BE2C (cell line): ENCODE measurements around the gene NCBP3. TPM values are rescaled to one million over a fixed set of nuclear protein-coding genes. Genes with fewer than 3 reads are reported as not detected.

ENCODE experiments used
- DNase-seq: peaks from one replicate; pipeline ENCODE4 v3.0.0-alpha.2; 2020
- H3K27me3 ChIP-seq: fragments of 250-450 bp; sonication (Bioruptor Pico); 2 replicates; pipeline ENCODE4 v1.5.1; 2020; ENCODE audit warnings: mild to moderate bottlenecking
- H3K36me3 ChIP-seq: fragments of 250-450 bp; sonication (Bioruptor Pico); 2 replicates; pipeline ENCODE4 v1.5.1; 2020; ENCODE audit warnings: mild to moderate bottlenecking
- H3K4me1 ChIP-seq: fragments of 250-450 bp; sonication (Bioruptor Pico); 2 replicates; pipeline ENCODE4 v1.5.1; 2020
- H3K4me3 ChIP-seq: 2 replicates; pipeline ENCODE4 v1.5.1; 2011; ENCODE audit warnings: low read depth, low read length
- H3K9me3 ChIP-seq: fragments of 250-450 bp; sonication (Bioruptor Pico); 2 replicates; pipeline ENCODE4 v1.5.1; 2020
- polyA plus RNA-seq: library from polyadenylated mRNA; unstranded; fragments of >200 nt; gene quantifications from one replicate; pipeline ENCODE4 v1.2.1, GENCODE V29; 2012; ENCODE audit warnings: low read depth, missing spikeins; ENCODE audit not compliant: insufficient read length, insufficient read depth
- TF ChIP-seq, protein P1 (sequence below): IDR thresholded peaks from 2 replicates; pipeline ENCODE4 v1.5.1; 2012; ENCODE audit warnings: mild to moderate bottlenecking, low read depth, low read length

Gene NCBP3, protein sequence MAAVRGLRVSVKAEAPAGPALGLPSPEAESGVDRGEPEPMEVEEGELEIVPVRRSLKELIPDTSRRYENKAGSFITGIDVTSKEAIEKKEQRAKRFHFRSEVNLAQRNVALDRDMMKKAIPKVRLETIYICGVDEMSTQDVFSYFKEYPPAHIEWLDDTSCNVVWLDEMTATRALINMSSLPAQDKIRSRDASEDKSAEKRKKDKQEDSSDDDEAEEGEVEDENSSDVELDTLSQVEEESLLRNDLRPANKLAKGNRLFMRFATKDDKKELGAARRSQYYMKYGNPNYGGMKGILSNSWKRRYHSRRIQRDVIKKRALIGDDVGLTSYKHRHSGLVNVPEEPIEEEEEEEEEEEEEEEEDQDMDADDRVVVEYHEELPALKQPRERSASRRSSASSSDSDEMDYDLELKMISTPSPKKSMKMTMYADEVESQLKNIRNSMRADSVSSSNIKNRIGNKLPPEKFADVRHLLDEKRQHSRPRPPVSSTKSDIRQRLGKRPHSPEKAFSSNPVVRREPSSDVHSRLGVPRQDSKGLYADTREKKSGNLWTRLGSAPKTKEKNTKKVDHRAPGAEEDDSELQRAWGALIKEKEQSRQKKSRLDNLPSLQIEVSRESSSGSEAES
- 13.3 TPM for polyA plus RNA-seq

DNA sequence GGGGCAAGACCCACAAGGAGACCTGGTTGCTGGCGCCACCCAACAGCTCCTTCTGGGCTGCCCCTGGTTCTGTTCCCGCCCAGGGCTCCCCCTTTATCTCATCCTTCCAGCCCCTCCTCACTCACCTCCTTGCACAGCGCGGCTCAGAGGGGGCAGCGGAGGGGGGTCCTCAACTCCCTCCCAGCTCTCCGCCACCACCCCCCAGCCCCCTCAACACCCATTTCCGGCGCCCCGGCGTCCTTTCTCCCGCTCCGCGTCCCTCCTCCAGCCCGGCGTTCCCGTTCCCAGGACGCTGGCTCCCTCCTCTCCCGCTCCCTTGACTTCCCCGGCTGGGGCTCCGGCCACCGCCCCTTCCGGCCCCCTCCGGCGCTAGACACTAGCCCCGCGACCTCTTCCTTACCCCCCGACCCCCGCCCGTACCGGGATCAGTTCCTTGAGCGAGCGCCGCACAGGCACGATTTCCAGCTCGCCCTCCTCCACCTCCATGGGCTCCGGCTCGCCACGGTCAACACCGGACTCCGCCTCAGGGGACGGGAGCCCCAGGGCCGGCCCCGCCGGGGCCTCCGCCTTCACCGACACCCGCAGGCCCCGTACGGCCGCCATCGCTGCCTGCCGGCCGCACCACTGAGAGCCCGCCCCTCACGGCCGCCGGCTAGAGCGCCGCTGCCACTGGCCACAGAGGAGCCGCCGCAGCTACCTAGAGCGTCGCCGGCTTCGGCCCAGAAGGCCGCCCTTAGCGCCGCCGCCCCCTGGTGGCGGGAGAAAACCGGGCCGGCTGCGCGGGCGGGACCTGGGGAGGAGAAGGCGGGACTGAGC lies at the start of gene NCBP3:
Gene NCBP3 (minus strand): TSS at position 626 of the 816 bp plus-strand sequence. CDS start 23 bp downstream, at position 603.
- Histone ChIP-seq H3K4me3 (peak within 1 kb of the TSS; percentile 75), H3K27me3 (no peaks in the 10 kb centered on the region), H3K36me3 (no peaks in the 10 kb centered on the region; the same call in 1 of the 2 replicates), H3K4me1 (no peaks in the 10 kb centered on the region), H3K9me3 (no peaks in the 10 kb centered on the region)
- peak; percentile 85 for DNase-seq
- TF ChIP-seq, protein P1, sequence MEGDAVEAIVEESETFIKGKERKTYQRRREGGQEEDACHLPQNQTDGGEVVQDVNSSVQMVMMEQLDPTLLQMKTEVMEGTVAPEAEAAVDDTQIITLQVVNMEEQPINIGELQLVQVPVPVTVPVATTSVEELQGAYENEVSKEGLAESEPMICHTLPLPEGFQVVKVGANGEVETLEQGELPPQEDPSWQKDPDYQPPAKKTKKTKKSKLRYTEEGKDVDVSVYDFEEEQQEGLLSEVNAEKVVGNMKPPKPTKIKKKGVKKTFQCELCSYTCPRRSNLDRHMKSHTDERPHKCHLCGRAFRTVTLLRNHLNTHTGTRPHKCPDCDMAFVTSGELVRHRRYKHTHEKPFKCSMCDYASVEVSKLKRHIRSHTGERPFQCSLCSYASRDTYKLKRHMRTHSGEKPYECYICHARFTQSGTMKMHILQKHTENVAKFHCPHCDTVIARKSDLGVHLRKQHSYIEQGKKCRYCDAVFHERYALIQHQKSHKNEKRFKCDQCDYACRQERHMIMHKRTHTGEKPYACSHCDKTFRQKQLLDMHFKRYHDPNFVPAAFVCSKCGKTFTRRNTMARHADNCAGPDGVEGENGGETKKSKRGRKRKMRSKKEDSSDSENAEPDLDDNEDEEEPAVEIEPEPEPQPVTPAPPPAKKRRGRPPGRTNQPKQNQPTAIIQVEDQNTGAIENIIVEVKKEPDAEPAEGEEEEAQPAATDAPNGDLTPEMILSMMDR: peak; percentile 62

- Histone ChIP-seq H3K36me3 (no peaks in the 10 kb centered on the region), H3K9me3 (no peaks in the 10 kb centered on the region), H3K27me3 (no peaks in the 10 kb centered on the region), H3K4me3 (no peak overlapping the region), H3K4me1 (no peaks in the 10 kb centered on the region)
- TF ChIP-seq, protein P1: no peak
- no peak for DNase-seq
These were observed 49.3 kb upstream of the NCBP3 start for GRCh38 chr17:3895354-3895753.

DNA sequence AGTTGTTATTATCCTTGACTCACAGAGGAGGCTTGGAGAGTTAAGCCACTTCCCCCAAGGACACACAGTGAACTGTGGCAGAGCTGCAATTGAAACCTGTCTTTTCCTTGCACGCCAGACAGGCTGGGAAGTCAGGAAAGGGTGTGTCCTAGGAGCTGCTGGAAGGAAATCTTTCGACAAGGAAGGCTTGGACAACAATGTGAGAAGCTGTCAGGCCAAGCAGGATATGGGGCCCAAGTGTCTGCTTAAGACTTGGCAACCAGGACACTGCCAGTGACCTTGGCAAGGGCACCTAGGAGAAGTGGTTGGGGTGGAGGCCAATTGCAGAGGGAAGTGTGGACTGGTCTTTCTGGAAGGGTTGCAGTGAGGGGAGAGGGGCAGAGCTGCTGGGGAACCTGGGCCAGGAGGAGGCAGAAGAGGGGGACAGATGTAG lies 48.9 kb upstream of the NCBP3 start:
- Histone ChIP-seq H3K4me1 (no peaks in the 10 kb centered on the region), H3K9me3 (no peaks in the 10 kb centered on the region), H3K4me3 (no peak overlapping the region), H3K36me3 (no peaks in the 10 kb centered on the region), H3K27me3 (no peaks in the 10 kb centered on the region)
- no peak for DNase-seq
- TF ChIP-seq, protein P1: no peak

- no peaks in the 10 kb centered on the region for H3K9me3 ChIP-seq
- H3K36me3 ChIP-seq: no peaks in the 10 kb centered on the region
- H3K4me3 ChIP-seq: no peak overlapping the region
- DNase-seq: no peak
- H3K4me1 ChIP-seq: peaks cover 7% of the 10 kb centered on the region
- H3K27me3 ChIP-seq: no peaks in the 10 kb centered on the region
- TF ChIP-seq, protein P1: no peak
These were observed 48.1 kb upstream of the NCBP3 start for GRCh38 chr17:3894188-3894587.

DNA sequence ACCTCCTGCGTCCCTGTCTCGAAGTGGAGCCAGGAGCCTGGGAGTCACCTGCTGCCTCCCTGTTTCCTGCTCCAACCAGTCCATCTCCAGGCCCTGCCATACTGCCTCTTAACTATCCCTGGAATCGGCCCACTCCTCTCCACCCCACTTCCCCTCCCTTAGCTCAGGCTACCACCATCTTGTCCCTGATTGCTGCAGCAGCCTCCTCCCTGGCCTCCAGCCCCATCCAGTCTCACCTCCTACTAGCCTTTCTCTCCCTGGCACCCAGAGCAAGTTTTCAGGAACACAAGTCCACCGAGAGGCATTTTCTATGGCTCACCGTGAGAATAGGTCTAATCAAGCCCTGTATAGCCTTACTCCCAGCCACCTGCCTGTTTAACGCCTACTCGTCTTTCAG lies 47.7 kb upstream of the NCBP3 start:
- peaks cover 11% of the 10 kb centered on the region for H3K4me1 ChIP-seq
- H3K27me3 ChIP-seq: no peaks in the 10 kb centered on the region
- TF ChIP-seq, protein P1: no peak
- H3K36me3 ChIP-seq: no peaks in the 10 kb centered on the region
- no peak overlapping the region; the same call in 1 of the 2 replicates for H3K4me3 ChIP-seq
- H3K9me3 ChIP-seq: no peaks in the 10 kb centered on the region
- DNase-seq: no peak
